ENCODE results near the gene TMEM54.

DNA sequence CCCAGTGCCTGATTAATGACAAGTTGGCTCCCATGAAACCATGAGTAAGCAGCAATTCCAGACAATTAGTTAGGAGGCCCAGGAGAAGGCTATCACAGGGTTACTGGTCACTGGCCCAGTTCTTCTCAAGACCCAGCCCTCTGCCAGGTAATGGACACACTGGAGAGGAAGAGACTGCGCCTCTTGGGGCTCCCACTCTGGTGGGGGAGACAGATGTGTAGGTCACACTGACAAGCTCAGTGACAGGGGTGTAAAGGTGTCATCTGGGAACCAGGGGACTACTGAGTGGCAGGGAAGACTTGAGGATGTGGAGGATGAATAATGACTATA, 10.0 kb downstream of the TMEM54 start:
- TF ChIP-seq, protein P1, sequence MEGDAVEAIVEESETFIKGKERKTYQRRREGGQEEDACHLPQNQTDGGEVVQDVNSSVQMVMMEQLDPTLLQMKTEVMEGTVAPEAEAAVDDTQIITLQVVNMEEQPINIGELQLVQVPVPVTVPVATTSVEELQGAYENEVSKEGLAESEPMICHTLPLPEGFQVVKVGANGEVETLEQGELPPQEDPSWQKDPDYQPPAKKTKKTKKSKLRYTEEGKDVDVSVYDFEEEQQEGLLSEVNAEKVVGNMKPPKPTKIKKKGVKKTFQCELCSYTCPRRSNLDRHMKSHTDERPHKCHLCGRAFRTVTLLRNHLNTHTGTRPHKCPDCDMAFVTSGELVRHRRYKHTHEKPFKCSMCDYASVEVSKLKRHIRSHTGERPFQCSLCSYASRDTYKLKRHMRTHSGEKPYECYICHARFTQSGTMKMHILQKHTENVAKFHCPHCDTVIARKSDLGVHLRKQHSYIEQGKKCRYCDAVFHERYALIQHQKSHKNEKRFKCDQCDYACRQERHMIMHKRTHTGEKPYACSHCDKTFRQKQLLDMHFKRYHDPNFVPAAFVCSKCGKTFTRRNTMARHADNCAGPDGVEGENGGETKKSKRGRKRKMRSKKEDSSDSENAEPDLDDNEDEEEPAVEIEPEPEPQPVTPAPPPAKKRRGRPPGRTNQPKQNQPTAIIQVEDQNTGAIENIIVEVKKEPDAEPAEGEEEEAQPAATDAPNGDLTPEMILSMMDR (IDR thresholded peaks at IDR 0.05): no peak
- TF ChIP-seq POLR2A (IDR thresholded peaks at IDR 0.05) (no peak), POLR2AphosphoS5 (IDR thresholded peaks at IDR 0.05) (no peak)

Measured in prostate gland (tissue), 2 donors.